Measurements from ENCODE around the gene LMO7.

The LMO7 gene

GRCh38 chr13:75610466-75610865 is 25.7 kb upstream of the LMO7 start:
- Histone ChIP-seq H3K36me3 (replicated peaks) (peaks cover 7% of the 10 kb centered on the region), H3K27ac (no peak overlapping the region), H3K4me3 (ENCODE audit: low read depth, low read length) (no peak overlapping the region), H3K27me3 (replicated peaks) (no peaks in the 10 kb centered on the region)
- no peak for DNase-seq
- in situ Hi-C loops (cut with HindIII; ENCODE audit: low pct_ligation_motif_present, low sequenced_read_pairs), result no loop called here
- TF ChIP-seq, protein P1, sequence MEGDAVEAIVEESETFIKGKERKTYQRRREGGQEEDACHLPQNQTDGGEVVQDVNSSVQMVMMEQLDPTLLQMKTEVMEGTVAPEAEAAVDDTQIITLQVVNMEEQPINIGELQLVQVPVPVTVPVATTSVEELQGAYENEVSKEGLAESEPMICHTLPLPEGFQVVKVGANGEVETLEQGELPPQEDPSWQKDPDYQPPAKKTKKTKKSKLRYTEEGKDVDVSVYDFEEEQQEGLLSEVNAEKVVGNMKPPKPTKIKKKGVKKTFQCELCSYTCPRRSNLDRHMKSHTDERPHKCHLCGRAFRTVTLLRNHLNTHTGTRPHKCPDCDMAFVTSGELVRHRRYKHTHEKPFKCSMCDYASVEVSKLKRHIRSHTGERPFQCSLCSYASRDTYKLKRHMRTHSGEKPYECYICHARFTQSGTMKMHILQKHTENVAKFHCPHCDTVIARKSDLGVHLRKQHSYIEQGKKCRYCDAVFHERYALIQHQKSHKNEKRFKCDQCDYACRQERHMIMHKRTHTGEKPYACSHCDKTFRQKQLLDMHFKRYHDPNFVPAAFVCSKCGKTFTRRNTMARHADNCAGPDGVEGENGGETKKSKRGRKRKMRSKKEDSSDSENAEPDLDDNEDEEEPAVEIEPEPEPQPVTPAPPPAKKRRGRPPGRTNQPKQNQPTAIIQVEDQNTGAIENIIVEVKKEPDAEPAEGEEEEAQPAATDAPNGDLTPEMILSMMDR (IDR thresholded peaks at IDR 0.05; ENCODE audit: low read depth, low read length, missing control alignments), result no peak

DNA sequence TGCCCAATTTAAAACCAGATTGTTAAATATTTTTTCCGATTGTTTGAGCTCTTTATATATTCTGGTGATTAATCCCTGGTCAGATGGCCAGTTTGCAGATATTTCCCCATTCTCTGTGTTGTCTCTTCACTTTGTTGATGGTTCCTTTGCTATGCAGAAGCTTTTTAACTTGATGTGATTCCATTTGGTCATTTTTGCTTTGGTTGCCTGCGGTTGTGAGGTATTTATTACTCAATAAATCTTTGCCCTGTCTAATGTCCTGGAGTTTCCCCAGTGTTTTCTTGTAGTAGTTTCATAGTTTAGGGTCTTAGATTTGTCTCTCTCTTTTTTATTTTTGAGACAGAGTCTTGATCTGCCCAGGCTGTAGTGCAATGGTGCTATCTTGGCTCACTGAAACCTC is 23.8 kb upstream of the LMO7 start:
- DNase-seq, result no peak
- H3K4me3 ChIP-seq (ENCODE audit: low read depth, low read length), result no peak overlapping the region
- H3K27ac ChIP-seq, result no peak overlapping the region
- TF ChIP-seq, protein P1 (IDR thresholded peaks at IDR 0.05; ENCODE audit: low read depth, low read length, missing control alignments), result no peak
- in situ Hi-C loops (cut with HindIII; ENCODE audit: low pct_ligation_motif_present, low sequenced_read_pairs), result no loop called here
- H3K36me3 ChIP-seq (replicated peaks), result no peaks in the 10 kb centered on the region
- H3K27me3 ChIP-seq (replicated peaks), result no peaks in the 10 kb centered on the region

GRCh38 chr13:75617230-75617629 is 18.9 kb upstream of the LMO7 start:
- in situ Hi-C loops (cut with HindIII; ENCODE audit: low pct_ligation_motif_present, low sequenced_read_pairs), result no loop called here
- H3K4me3 ChIP-seq (ENCODE audit: low read depth, low read length), result no peak overlapping the region
- TF ChIP-seq, protein P1 (IDR thresholded peaks at IDR 0.05; ENCODE audit: low read depth, low read length, missing control alignments), result no peak
- H3K36me3 ChIP-seq (replicated peaks), result no peaks in the 10 kb centered on the region
- no peak overlapping the region for H3K27ac ChIP-seq
- DNase-seq, result no peak
- no peaks in the 10 kb centered on the region for H3K27me3 ChIP-seq (replicated peaks)

GRCh38 chr13:75618308-75618707 is 17.8 kb upstream of the LMO7 start:
- Histone ChIP-seq H3K27ac (no peak overlapping the region), H3K4me3 (ENCODE audit: low read depth, low read length) (no peak overlapping the region), H3K36me3 (replicated peaks) (no peaks in the 10 kb centered on the region), H3K27me3 (replicated peaks) (no peaks in the 10 kb centered on the region)
- TF ChIP-seq, protein P1 (IDR thresholded peaks at IDR 0.05; ENCODE audit: low read depth, low read length, missing control alignments), result no peak
- no peak for DNase-seq
- in situ Hi-C loops (cut with HindIII; ENCODE audit: low pct_ligation_motif_present, low sequenced_read_pairs), result no loop called here

- TF ChIP-seq, protein P1 (IDR thresholded peaks at IDR 0.05; ENCODE audit: low read depth, low read length, missing control alignments), result no peak
- Histone ChIP-seq H3K4me3 (ENCODE audit: low read depth, low read length) (no peak overlapping the region), H3K27me3 (replicated peaks) (no peaks in the 10 kb centered on the region), H3K36me3 (replicated peaks) (no peaks in the 10 kb centered on the region), H3K27ac (peak overlapping the region; percentile 54)
- in situ Hi-C loops (cut with HindIII; ENCODE audit: low pct_ligation_motif_present, low sequenced_read_pairs), result no loop called here
- DNase-seq, result no peak
These were observed 16.1 kb upstream of the LMO7 start for GRCh38 chr13:75620020-75620419.

DNA sequence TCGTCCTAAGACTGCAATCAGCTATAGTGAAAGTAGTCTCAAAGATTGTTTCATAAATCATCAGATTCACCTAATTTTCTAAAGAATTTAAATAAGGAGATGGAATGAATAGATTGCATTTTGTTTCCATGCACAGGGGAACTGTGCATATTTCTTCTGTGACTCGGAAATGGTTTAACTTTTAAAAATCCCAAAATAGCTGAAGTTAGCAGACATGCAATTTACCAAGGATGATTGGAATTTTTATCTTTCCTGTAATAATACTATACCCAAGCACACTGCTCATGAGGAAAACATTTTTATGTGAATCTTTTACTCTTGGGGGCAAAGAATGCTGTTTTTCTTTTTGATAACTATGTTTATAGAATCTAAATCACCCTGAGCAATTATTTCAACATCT is 15.0 kb upstream of the LMO7 start:
- DNase-seq, result peak; percentile 24
- peak overlapping the region; percentile 9 for H3K4me3 ChIP-seq (ENCODE audit: low read depth, low read length)
- H3K27me3 ChIP-seq (replicated peaks), result no peaks in the 10 kb centered on the region
- TF ChIP-seq, protein P1 (IDR thresholded peaks at IDR 0.05; ENCODE audit: low read depth, low read length, missing control alignments), result no peak
- peak overlapping the region; percentile 54 for H3K27ac ChIP-seq
- in situ Hi-C loops (cut with HindIII; ENCODE audit: low pct_ligation_motif_present, low sequenced_read_pairs), result no loop called here
- H3K36me3 ChIP-seq (replicated peaks), result peaks cover 4% of the 10 kb centered on the region
